CD14-positive monocyte (primary cell): ENCODE measurements around the gene MAP2K6. TPM values are rescaled to one million over a fixed set of nuclear protein-coding genes. Genes with fewer than 3 reads are reported as not detected.

Experiments
- DNase-seq, 3 donors: peaks; one replicate each; pipeline ENCODE4 v3.0.0-alpha.2; 2011 to 2022
- H2AFZ ChIP-seq: 2 replicates; pipeline ENCODE4 v1.6.0; 2012; ENCODE audit warnings: mild to moderate bottlenecking, low read depth, low read length, inconsistent platforms; ENCODE audit not compliant: insufficient read depth, poor library complexity, severe bottlenecking
- H3K27ac ChIP-seq, 2 donors: 1 replicate in 1 of 2; 2 replicates in 1 of 2; pipeline ENCODE4 v1.5.1; 2012 to 2013; ENCODE audit warnings: low read length in 2 of 2, control low read depth in 1 of 2, inconsistent platforms in 1 of 2, low read depth in 1 of 2, mild to moderate bottlenecking in 1 of 2
- H3K27me3 ChIP-seq, 2 donors: one replicate each; pipeline versions ENCODE4 v1.6.0 to v1.6.1; 2011 to 2013; ENCODE audit warnings: low read length in 2 of 2; ENCODE audit not compliant: control insufficient read depth in 2 of 2, insufficient read depth in 2 of 2
- H3K36me3 ChIP-seq, 2 donors: replicated peaks in 1 of 2; 1 replicate in 1 of 2; 2 replicates in 1 of 2; pipeline versions ENCODE4 v1.5.1 to v1.6.1; 2012 to 2013; ENCODE audit warnings: low read length in 2 of 2, control low read depth in 1 of 2, inconsistent platforms in 1 of 2, mild to moderate bottlenecking in 1 of 2; ENCODE audit not compliant: insufficient read depth in 2 of 2, control insufficient read depth in 1 of 2
- H3K4me1 ChIP-seq, 2 donors: 1 replicate in 1 of 2; 2 replicates in 1 of 2; pipeline versions ENCODE4 v1.5.1 to v1.6.1; 2012 to 2013; ENCODE audit warnings: low read length in 2 of 2, control low read depth in 1 of 2, inconsistent platforms in 1 of 2, mild to moderate bottlenecking in 1 of 2, moderate library complexity in 1 of 2; ENCODE audit not compliant: insufficient read depth in 2 of 2, control insufficient read depth in 1 of 2
- H3K4me2 ChIP-seq: replicated peaks from 2 replicates; pipeline ENCODE3; 2012; ENCODE audit warnings: low read length, moderate library complexity, mild to moderate bottlenecking; ENCODE audit not compliant: poor library complexity, severe bottlenecking; ENCODE audit errors: extremely low read depth
- H3K4me3 ChIP-seq, 3 experiments: fragments of 200-600 bp in 1 of 3; sonication (generic) in 1 of 3; replicated peaks in 1 of 3; 1 replicate in 2 of 3; 2 replicates in 1 of 3; pipeline ENCODE4 v1.5.1; 2011 to 2013; ENCODE audit warnings: low read length in 3 of 3, mild to moderate bottlenecking in 3 of 3, control low read depth in 2 of 3, low read depth in 2 of 3, inconsistent platforms in 1 of 3, moderate library complexity in 1 of 3
- H3K79me2 ChIP-seq: 2 replicates; pipeline ENCODE4 v1.6.0; 2012; ENCODE audit warnings: mild to moderate bottlenecking, control low read depth, inconsistent platforms, low read length, moderate library complexity; ENCODE audit not compliant: insufficient read depth
- H3K9ac ChIP-seq: 2 replicates; pipeline ENCODE4 v1.6.0; 2017; ENCODE audit warnings: low read length, mild to moderate bottlenecking; ENCODE audit not compliant: insufficient read depth, poor library complexity, severe bottlenecking
- H3K9me3 ChIP-seq, 2 donors: replicated peaks in 1 of 2; 1 replicate in 1 of 2; 2 replicates in 1 of 2; pipeline versions ENCODE4 v1.5.1 to v1.6.1; 2012 to 2013; ENCODE audit warnings: low read length in 2 of 2, control low read depth in 1 of 2; ENCODE audit not compliant: control insufficient read depth in 1 of 2, insufficient read depth in 1 of 2
- H4K20me1 ChIP-seq: 2 replicates; pipeline ENCODE4 v1.6.0; 2012; ENCODE audit warnings: mild to moderate bottlenecking, low read length, control low read depth, moderate library complexity; ENCODE audit not compliant: insufficient read depth
- H3K27ac Mint-ChIP-seq, 7 donors: one replicate each; pipeline ENCODE4 v1.8.0; 2020; ENCODE audit warnings: mild to moderate bottlenecking in 7 of 7, mixed read lengths in 7 of 7, moderate library complexity in 6 of 7, inconsistent platforms in 2 of 7
- H3K27me3 Mint-ChIP-seq, 3 donors: one replicate each; pipeline ENCODE4 v1.8.0; 2021 to 2022; ENCODE audit warnings: low read depth in 3 of 3, mild to moderate bottlenecking in 3 of 3, mixed read lengths in 3 of 3, moderate library complexity in 3 of 3, inconsistent platforms in 1 of 3
- H3K36me3 Mint-ChIP-seq, 2 donors: one replicate each; pipeline ENCODE4 v1.8.0; 2020; ENCODE audit warnings: mixed read lengths in 2 of 2, inconsistent platforms in 1 of 2, mild to moderate bottlenecking in 1 of 2
- H3K4me1 Mint-ChIP-seq: one replicate; pipeline ENCODE4 v1.8.0; 2020; ENCODE audit warnings: mild to moderate bottlenecking, mixed read lengths
- H3K4me3 Mint-ChIP-seq, 2 donors: one replicate each; pipeline ENCODE4 v1.8.0; 2020; ENCODE audit warnings: mild to moderate bottlenecking in 2 of 2, mixed read lengths in 2 of 2, moderate library complexity in 1 of 2
- H3K9me3 Mint-ChIP-seq, 7 donors: one replicate each; pipeline ENCODE4 v1.8.0; 2020 to 2022; ENCODE audit warnings: mixed read lengths in 7 of 7, mild to moderate bottlenecking in 6 of 7, moderate library complexity in 6 of 7, inconsistent platforms in 2 of 7
- WGBS: methylation state at CpG from one replicate; pipeline ENCODE4 v1.1.5; 2013; ENCODE audit warnings: missing lambda C conversion rate; ENCODE audit not compliant: insufficient coverage; 5-methylcytosine and 5-hydroxymethylcytosine counted together
- intact Hi-C, 2 donors: fragments of 100-400 bp; cut with micrococcal nuclease; formaldehyde crosslinking; loops; one replicate each; pipeline versions ENCODE4 v1.15.0 to v1.15.1; 2023
- polyA plus RNA-seq, 3 donors: library from polyadenylated mRNA; depleted of rRNA in 1 of 3; unstranded in 2 of 3; stranded (reverse) in 1 of 3; fragments of 300-500 nt in 2 of 3; fragments of >200 nt in 1 of 3; fragmentation: Illumina TruSeq in 2 of 3; gene quantifications; 1 replicate in 2 of 3; 2 replicates in 1 of 3; pipeline ENCODE4 v1.2.3, GENCODE V29; 2012 to 2021
- TF ChIP-seq, protein P1 (sequence below): fragments of 200-600 bp; IDR thresholded peaks from one replicate; pipeline ENCODE4 v1.8.0; 2022; ENCODE audit warnings: antibody characterized with exemption, mild to moderate bottlenecking

The MAP2K6 gene
- polyA plus RNA-seq, 3 donors = 13.5 to 28.9 (median 18.5) TPM

DNA sequence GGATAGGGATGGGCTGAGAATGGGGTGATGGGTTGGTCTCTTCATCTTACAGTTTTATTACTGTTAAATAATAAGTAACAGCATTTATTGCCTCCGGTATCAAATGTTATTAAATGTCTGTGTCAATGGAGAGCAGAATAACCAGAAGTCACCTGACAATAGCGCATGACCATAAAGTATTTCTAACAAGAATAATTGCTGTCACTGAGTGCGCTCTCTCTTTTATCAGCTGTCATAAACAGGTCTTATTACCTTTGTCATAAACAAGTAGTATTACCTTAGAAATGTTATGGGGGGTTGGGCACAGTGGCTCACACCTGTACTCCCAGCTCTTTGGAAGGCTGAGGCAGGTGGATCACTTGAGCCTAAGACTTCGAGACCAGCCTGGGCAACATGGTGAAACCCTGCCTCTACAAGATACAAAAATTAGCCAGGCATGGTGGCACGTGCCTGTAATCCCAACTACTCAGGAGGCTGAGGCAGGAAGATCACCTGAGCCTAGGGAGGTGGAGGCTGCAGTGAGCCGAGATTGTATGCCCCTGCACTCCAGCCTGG lies 120.6 kb downstream of the MAP2K6 start:
- H3K4me1 ChIP-seq = no peaks in the 10 kb centered on the region
- TF ChIP-seq, protein P1, sequence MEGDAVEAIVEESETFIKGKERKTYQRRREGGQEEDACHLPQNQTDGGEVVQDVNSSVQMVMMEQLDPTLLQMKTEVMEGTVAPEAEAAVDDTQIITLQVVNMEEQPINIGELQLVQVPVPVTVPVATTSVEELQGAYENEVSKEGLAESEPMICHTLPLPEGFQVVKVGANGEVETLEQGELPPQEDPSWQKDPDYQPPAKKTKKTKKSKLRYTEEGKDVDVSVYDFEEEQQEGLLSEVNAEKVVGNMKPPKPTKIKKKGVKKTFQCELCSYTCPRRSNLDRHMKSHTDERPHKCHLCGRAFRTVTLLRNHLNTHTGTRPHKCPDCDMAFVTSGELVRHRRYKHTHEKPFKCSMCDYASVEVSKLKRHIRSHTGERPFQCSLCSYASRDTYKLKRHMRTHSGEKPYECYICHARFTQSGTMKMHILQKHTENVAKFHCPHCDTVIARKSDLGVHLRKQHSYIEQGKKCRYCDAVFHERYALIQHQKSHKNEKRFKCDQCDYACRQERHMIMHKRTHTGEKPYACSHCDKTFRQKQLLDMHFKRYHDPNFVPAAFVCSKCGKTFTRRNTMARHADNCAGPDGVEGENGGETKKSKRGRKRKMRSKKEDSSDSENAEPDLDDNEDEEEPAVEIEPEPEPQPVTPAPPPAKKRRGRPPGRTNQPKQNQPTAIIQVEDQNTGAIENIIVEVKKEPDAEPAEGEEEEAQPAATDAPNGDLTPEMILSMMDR = no peak
- Mint-ChIP-seq H3K27me3 (no peaks in the 10 kb centered on the region), H3K4me3 (no peak overlapping the region), H3K4me1 (no peaks in the 10 kb centered on the region), H3K27ac (no peak overlapping the region), H3K9me3 (peaks cover 0 to 4% (median 0%) of the 10 kb centered on the region in 7 donors), H3K36me3 (peaks cover 87 to 96% of the 10 kb centered on the region in 2 donors)
- no peak overlapping the region for H3K9ac ChIP-seq
- no peaks in the 10 kb centered on the region for H3K27me3 ChIP-seq
- DNase-seq = no peak
- no peak overlapping the region for H2AFZ ChIP-seq
- intact Hi-C loops = no loop called here
- no peak overlapping the region for H3K4me3 ChIP-seq
- no peak overlapping the region for H3K4me2 ChIP-seq
- WGBS = 100% methylated on average over 2 of the region's 6 CpGs
- no peaks in the 10 kb centered on the region for H3K9me3 ChIP-seq
- no peak overlapping the region for H3K27ac ChIP-seq
- no peaks in the 10 kb centered on the region for H3K79me2 ChIP-seq
- peaks cover 65 to 97% of the 10 kb centered on the region in 2 donors for H3K36me3 ChIP-seq
- no peaks in the 10 kb centered on the region for H4K20me1 ChIP-seq

DNA sequence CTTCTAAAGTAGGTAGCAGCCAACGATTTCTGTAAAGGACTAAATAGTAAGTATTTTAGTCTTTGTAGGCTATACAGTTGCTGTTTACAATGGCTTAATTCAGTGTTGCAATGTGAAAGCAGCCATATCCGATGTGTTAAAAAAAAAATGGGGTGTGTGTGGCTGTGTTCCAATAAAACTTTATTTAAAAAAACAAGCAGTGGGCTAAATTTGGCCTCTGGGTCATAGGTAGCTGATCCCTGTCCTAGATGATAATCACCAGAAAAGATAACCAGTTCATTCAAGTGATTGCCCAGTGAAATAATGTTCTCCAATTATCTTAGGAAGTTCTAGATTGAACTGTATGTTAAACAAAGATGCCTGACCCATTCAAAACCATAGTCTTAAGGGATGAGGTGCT lies 124.3 kb downstream of the MAP2K6 start:
- Histone ChIP-seq H4K20me1 (no peaks in the 10 kb centered on the region), H3K27ac (no peak overlapping the region), H3K4me1 (no peaks in the 10 kb centered on the region), H3K9ac (no peak overlapping the region), H3K4me3 (no peak overlapping the region), H3K27me3 (no peaks in the 10 kb centered on the region), H3K9me3 (no peaks in the 10 kb centered on the region), H3K4me2 (no peak overlapping the region), H2AFZ (no peak overlapping the region), H3K79me2 (no peaks in the 10 kb centered on the region), H3K36me3 (peaks cover 79 to 97% of the 10 kb centered on the region in 2 donors)
- Mint-ChIP-seq H3K27me3 (no peaks in the 10 kb centered on the region), H3K36me3 (peaks cover 91 to 97% of the 10 kb centered on the region in 2 donors), H3K9me3 (peaks cover 0 to 4% (median 0%) of the 10 kb centered on the region in 7 donors), H3K27ac (no peak overlapping the region), H3K4me1 (no peaks in the 10 kb centered on the region), H3K4me3 (no peak overlapping the region)
- WGBS = no CpG with 5 or more reads among the region's 2 CpGs
- TF ChIP-seq, protein P1 = no peak
- intact Hi-C loops = no loop called here
- no peak for DNase-seq
